ENCODE data around the gene XRCC4.
"Not testable (repeated sequence)": the region's sequence is repeated elsewhere in the genome, so short reads cannot be mapped to it uniquely, and the experiment has no call there.

XRCC4 gene

DNA sequence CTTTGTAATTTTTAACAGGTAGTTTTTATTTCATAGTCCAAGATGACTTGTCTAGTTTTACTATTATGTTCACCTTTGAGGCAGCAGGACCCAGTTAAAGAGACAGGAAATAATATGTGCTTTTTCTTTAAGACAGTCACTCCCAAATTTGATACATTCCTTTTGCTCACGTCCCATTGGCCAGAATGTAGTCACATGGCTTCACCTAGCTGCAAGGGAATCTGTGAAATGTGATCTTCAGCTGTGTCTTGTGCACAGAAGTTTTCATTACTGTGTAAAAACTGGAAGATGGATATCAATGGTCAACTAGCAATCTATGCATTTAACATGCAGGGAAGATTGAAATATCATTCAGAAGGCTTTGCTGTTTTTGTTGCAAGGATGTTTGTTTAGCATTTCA, 41.1 kb downstream of the XRCC4 start:
- DNase-seq: no peak

DNA sequence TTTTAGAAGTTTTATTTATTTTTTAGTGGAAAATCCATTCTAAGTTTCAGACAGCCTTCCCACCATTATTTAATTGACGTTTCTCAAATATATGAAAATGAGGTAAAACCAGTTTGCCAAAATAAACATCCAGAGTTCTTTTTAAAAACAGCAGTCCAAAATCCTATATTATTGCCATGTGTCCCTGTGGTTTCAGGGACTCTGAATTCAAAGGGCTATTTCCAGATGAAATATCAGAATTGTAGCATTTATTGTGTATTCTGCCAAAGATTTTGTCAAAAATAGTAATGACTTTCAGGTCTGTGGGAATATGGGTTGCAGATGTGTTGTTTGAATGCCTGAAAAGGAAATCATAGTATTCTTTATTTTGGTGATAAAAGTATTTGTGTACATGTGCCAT, 41.6 kb downstream of the XRCC4 start:
- DNase-seq: no peak

DNA sequence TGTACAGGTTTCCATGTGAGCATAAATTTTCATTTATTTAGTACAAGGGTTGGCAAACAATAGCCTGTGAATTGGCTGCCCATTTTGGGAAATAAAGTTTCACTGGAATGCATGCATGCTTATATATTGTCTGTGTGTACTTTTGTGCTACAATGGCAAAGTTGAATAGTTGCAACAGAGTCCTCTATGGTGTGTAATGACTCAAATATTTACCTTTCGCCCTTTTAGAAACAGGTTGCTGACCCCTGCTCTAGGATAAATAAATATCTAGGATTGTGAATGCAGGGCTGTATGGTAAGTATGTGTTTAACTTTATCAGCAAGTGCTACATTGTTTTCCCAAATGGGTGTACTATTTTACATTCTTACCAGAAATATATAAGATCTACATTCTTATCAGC, 47.2 kb downstream of the XRCC4 start:
- DNase-seq: no peak

DNA sequence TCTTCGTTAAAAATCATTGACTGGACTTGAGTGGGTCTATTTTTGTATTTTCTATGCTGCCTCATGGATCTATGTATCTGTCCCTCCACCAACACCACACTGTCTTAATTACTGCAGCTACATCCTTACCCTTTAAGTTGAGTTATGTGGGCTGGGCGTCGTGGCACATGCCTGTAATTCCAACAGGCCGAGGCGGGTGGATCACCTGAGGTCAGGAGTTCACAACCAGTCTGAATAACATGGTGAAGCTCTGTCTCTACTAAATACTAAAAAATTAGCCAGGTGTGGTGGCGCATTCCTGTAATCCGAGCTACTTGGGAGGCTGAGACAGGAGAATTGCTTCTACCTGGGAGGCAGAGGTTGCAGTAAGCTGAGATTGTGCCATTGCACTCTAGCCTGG, 48.2 kb downstream of the XRCC4 start:
- DNase-seq: no peak

DNA sequence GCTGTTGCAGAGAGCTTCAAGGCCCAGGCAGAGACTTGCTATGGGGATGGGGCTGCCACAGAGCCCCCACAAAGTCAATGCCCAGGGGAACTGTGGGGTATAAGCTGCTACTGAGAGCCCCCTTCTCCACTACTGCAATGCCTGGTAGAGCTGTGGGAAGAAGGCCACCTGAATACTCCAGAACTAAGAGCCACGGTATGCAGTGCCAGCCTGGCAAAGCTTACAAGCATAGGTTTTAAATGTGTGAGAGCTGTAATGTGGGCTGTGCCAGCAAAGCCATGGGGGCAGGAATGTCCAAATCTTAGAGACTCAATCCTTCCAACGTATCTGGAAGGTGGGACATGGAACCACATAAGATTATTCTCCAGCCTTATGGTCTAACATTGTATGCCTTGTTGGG, 49.2 kb downstream of the XRCC4 start:
- DNase-seq: no peak

DNA sequence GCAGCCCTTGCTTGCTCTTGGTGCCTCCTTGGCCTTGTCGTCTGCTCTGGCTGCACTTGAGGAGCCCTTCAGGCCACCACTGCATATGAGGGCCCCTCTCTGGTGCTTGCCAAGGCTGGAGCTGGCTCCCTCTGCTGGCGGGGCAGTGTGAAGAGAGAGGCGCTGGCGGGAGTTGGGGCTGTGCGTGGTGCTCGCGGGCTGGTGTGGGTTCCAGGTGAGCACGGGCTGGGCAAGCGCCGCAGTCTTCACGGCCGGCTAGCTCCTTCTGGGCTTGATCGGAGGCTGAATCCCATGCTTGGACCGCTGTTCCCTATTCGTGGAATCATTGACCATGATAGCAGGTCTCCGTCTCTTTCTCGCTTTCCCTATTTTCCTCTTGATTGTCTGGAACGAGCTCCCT, 56.5 kb downstream of the XRCC4 start:
- no peak for DNase-seq

DNA sequence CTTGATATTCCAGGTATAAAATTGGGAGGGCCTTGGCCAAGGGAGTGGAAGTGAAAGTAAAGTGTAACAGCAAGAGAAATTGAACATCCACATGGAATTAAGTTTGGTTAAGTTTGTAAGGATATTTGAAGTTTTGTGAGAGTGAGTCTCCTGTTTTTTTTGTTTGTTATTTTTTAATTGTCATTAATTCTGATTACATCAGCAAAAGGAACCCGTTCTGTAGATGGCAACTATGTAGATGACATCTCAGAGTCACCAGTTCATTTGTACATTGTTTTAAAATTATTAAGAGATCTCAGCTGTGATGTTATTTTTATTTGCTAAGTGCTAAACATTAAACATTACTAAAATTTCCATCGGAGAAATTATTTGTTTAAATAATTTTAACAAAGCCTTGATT, 65.2 kb downstream of the XRCC4 start:
- DNase-seq: no peak

DNA sequence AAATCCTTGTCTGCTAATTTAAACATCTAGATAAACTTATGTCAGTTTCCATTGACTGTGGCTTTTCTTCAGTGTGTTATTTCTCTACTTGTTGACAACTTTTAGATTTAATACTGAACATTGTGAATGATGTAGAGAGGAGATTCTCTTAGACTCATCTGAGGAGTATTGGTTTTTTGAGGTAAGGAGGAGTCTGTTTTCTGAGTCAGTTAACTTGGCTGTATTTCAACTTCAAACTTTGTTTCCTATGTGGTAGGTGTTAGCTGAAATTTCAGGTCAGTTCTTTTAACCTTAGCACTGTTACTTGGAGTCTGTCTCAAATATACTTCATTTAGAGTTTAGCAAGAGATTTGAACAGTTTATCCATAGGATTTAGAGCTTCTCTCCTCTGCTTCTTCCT, 67.9 kb downstream of the XRCC4 start:
- no peak for DNase-seq

DNA sequence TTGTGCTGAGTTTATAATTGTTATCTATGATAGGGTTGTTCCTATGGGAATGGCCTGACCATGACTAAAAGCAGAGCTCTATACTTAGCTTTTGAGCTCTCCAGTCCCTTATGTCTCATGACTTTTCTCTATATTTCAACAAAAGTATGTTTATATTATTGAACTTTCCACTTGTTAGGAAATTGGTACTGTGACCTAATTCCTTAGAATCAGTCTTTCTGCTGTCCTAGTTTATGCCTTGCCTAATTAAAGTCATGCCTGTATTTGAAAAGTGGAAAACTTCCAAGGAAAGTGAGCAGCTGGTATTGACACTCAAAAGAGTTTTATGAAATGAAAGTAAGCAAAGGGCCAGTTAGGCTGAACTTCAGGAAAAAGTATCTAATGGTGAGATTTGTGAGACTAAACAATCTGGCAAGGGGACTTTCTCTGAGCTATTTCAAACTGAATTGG, 68.6 kb downstream of the XRCC4 start:
- no peak for DNase-seq

DNA sequence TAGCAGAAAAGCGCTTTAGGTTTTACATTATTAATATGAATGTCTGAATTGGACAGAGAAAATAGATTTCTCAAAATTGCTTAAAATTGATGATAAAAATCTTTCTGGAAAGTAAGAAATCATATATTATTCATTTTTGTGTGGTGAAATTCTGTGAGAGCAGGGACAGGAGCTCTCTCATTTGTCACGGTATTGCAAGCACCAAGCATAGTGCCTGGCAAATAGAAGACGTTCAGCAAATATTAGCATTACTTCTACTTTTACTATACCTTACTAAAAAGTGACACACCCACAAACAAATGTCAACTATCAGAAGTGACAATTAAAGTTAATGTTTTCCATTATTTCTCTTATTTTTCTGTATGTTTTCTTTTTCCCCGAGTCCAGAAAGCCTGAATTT, 69.1 kb downstream of the XRCC4 start:
- DNase-seq: no peak

DNA sequence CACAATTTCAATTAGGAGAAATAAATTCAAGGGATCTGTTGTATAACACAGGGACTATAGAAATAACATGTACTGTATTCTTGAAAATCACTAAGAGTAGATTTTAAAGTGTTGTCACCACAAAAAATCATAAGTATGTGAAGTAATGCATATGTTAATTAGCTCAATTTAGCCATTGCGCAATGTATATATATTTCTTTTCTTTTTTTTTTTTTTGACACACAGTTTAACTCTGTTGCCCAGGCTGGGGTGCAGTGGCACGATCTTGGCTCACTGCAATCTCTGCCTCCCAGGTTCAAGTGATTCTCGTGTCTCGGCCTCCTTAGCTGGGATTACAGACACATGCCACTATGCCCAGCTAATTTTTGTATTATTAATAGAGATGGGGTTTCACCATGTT, 70.2 kb downstream of the XRCC4 start:
- no peak for DNase-seq

DNA sequence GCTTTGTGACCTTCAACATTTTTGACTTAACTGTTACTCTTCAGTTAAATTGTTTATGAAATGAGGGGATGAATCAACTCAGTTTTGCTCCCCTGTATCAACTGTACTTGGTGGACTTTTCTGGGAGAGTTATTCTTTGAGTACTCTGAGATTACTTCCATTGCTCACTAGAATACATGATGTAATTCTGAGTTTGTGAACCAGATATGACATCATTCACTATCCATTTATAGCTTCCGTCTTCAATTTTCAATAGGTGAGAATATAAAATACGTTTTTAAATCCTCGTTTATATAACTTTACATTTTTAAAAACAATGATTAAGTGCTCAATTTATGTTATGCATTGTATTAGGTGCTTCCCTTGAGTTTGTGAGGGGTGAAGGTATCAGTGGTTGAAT, 71.0 kb downstream of the XRCC4 start:
- no peak for DNase-seq

DNA sequence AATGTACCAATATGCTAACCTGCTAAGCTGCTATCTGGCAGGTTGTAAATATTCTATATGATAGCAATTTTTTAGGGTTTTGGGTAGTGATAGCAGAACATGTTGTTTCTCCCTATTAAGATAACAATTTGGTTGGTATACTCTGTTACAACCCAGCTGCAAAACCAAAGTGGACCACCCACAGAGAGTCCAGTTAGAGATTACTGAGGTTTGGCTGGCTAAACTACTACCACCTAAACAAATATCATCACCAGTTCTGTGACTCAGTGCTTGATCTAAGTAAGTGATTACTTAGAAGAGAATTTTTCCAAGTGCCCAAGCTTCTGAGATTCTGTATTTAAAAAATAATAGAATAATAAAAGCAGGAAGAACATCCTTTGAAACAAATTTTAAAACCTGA, 72.3 kb downstream of the XRCC4 start:
- DNase-seq: no peak

DNA sequence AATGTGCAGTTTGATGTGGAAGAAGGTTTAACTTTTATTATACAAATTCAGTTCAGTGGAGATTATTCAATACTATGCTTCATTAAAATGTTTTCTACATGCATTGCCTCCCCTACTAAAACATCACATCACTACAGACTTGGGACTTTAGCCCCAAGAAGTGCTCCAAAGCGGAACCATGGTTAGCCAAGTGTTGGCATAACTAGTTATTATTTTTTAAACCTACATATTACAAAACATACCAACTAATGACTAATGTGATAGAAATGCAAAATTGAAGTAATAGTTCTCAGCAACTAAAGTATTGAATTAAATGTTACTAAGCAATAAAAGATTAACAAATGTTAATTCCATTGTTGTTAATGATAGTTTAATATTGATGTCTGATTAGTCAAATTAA, 74.5 kb downstream of the XRCC4 start:
- no peak for DNase-seq

DNA sequence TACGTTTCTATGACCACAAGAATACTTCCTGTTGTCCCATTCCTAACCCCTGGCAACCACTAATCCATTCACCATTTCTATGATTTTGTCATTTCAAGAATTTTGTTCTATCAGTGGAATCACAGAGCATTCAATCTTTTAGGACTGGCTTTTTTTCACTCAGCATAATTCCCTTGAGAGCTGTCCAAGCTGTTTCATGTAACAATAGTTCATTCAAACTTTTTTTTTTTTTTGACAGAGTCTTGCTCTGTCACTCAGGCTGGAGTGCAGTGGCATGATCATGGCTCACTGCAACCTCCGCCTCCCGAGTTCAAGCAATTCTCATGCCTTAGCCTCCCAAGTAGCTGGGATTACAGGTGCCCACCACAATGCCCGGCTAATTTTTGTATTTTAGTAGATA, 75.6 kb downstream of the XRCC4 start:
- not testable (repeated sequence) for DNase-seq

DNA sequence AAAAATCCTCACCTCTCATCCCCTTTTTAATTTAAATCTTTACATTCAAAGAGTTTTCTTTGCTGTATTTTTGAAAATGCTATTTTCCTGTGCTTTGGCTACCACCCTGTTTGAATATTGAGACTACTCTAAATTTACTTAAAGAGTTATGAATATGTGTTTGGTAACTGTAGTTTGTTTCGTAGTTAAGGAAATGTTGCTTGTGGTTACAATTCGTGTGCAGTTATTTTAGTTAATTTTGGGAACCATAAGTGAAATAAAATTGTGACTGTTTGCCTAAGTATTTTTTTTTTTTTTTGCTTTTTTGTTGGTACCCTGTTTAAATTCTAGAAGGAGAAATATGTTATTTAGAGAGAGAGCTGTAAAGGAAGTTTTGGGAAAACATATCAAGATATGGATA, 78.7 kb downstream of the XRCC4 start:
- no peak for DNase-seq

DNA sequence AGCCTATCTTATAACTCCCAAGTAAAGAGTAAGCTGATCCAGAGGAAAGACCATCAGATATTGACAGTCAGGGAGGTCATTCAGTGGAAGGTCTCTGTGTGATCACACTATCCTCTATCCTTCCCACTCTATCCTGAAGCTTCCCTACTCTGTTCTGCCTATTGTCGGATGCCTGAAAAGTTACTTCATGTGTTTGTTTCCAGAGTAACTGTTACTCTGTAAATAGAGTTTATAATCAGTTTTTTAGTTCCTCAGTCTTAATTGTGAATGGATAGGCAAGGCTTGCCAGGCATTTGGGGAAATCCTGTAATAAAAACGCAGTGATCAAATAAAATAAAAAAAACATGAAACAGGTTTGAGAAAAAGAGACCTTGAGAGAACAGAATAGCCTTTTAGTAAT, 79.8 kb downstream of the XRCC4 start:
- no peak for DNase-seq

DNA sequence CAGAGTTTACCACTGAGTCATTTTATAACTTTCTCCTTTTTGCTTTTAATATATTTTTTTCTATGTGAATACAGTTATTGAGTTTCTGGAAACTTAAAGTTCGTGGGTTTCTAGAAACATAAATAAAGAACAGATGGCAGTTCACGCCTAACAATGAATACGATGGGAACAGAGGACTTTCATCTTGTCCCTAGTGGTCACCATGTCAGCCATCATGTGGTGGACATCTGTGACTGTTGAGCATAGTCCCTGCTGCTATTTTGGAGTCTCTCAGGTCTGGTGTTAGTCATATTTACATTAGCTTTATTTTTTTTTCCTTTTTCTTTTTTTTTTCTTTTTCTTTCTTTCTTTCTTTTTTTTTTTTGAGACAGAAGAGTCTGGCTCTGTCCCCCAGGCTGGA, 85.3 kb downstream of the XRCC4 start:
- DNase-seq: no peak

DNA sequence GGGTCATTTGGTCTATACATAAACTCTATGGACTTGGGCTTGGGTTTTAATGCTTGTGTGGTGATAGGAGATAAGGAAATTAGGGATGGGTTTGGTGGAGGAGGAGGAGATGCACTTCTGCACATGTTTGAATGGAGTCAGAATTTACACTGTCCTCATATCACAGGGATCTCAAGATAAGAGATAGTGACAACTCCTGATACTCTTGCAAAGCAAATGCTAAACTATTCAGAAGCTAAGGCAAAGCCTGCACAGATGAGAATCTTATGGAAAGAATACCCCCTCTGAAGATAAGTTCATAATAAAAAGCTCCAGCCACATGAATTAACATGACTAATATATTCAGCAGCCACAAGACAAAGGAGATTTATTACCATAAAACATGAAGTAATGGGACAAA, 90.2 kb downstream of the XRCC4 start:
- DNase-seq: no peak

DNA sequence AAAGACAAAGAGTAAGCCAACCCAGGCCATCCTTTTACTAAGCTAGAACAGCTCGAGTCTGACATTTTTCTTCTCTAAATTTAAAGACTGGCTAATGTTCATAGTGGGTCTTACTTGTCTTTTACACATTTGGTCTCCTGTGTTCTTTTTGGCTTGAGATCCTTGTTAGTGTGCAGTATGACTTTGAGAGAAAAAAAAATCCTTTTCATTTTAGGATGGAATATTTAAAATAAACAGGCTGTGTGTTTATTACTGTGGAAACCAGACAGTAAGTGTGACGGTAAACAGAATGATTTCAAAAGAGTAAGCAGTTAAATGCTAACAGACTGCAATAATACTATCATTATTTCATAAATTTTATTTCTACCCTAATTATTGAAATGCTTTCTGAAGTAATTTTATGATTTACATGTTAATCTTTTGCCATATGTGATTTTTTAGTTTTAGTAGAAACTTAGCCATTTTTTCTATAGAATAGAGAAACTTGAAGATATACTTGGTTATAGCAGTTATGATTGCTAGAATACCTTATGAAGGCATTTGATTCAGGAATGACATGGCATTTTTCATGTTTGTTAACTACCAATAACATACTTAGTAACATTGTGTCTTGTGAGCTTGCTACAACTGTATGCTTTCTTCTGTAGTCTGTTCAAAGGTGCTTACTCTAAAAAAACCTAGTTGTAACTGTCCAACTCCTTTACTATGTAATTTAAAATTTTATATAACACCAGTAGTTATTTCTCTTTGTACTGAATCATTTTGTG, 92.4 kb downstream of the XRCC4 start:
- no peak for DNase-seq

DNA sequence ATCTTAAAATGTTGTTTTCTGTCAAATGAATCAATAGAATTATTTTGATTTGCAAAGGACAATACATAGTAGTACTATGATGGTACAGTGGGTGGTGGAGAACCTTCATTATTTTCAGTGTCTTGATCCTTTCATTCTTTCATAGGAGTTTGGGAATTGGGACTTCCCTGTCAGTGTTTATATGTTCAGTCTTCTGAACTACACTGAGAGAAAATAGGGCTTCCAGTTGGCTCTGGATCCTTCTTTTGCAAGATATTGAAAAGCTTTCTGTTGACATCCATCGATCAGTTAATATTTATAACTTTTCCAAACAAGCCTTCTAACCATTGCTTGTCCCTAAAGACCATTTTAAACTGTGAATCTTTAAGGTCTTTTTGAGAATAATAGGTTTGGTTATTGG, 94.7 kb downstream of the XRCC4 start:
- no peak for DNase-seq

DNA sequence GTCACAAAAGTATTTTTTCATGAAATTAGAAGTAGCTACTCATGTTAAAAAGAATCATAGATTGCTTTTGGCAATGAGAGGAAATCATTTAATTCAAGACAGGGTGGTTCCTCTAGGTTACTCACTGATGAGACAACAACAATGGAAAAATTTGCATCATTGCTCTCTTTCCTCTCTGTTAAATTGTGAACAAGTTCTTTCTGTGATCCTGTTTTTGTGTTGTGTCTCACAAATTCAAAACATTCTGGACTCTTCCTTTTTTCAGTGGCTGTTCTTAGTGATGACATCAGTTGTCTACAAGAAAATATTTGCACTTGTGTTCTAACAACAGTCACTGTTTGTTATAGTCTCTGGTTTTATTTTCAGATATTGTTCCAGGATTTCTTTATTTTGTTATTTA, 95.3 kb downstream of the XRCC4 start:
- no peak for DNase-seq

DNA sequence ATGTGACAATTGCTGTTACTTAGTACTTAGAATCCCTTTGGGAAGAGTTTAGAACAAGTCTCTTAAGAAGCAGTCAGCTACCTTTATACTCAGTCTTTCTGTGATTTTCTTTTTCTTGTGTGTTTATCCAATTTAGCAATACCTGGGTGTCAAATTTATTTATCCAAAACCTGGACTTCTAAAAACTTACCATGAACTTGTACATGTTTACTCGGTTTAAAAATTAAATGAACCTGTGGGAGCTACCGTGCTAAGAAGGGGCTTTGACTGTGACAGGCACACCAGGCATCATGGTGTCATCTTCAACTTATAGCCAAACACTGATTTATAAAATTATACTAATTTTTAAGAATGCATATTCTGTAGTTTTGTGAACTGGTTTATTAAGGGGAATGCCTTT, 96.5 kb downstream of the XRCC4 start:
- DNase-seq: no peak

DNA sequence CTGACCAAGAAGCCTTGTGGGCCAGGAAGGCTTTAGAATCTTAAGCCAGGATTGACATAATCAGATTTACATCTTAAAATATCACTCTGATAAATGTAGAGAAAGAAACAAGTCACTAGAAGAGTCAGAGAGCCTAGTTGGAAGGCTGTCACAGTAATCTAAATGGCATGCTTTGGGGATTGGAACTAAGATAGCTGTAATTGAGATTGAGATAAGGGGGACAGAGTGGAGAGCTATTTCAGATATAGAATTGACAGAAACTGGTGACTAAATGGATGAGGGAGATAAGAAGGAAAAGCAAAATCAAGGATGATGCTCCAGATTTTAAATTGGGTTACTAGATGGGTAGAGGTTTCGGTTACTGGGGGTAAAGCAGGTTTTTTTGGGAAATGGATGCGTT, 100.5 kb downstream of the XRCC4 start:
- DNase-seq: no peak

DNA sequence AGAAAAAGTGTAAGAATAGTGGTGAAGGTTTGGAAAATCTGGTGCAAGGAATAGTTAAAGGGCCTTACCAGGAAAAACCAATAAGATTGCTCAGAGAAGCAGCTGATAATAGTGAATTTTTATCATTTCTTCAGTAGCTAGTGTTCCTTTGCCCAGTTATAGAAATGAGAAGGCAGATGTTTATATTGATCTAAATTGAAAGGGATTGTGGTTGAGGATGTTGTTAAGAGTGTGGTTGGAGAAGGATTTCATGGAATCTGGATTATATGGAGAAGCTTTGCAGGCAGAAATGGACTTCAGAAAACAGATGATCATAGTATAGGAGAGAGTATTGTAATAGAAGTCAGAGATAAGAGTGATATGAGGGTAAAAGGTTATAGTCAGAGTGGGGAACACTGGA, 102.6 kb downstream of the XRCC4 start:
- DNase-seq: no peak

DNA sequence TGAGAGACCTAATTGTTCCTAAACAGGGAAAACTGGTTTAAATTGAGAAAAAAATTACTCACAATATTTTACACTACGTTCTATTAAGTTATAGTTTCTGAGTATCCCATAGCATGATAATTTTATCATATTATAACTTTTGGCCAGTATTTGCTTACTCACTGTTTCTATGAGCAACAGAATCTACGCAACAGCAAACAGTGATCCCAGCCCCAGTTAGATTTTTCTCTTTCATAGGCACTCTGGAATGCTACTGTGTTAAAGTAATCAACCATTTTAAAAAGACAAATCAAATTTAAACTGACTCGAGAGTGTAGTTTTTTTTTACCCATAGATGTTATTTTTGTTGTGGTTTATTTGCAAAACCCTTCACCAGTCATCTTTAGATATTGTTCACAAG, 107.2 kb downstream of the XRCC4 start:
- DNase-seq: no peak

All from activated CD4-positive, CD25-positive, alpha-beta regulatory T cell (primary cell).